H1 (cell line): ENCODE data around the gene SKAP2. TPM values are rescaled to one million over a fixed set of nuclear protein-coding genes. Genes with fewer than 3 reads are reported as not detected.

Experiments
- CEBPB ChIP-seq: IDR thresholded peaks from 2 replicates; pipeline ENCODE4 v1.6.1; 2012; ENCODE audit warnings: low read depth, low read length
- CREB1 ChIP-seq: IDR thresholded peaks from 2 replicates; pipeline ENCODE4 v1.6.1; 2012; ENCODE audit warnings: inconsistent platforms
- JUN ChIP-seq: IDR thresholded peaks from 2 replicates; pipeline ENCODE4 v1.6.1; 2011; ENCODE audit warnings: low read depth, mild to moderate bottlenecking, improper control_type of control experiment, low read length
- TCF12 ChIP-seq: IDR thresholded peaks from 2 replicates; pipeline ENCODE4 v1.6.1; 2011; ENCODE audit warnings: low read depth, mild to moderate bottlenecking, low read length
- polyA plus RNA-seq, 7 experiments: library from polyadenylated mRNA; depleted of rRNA in 3 of 7; stranded (reverse) in 5 of 7; unstranded in 2 of 7; fragments of >200 nt in 5 of 7; fragments of 200-250 nt in 2 of 7; gene quantifications; 1 replicate in 5 of 7; 2 replicates in 1 of 7; 4 replicates in 1 of 7; pipeline versions ENCODE4 v1.2.1 to v1.2.3, GENCODE V29; 2011 to 2013; ENCODE audit warnings: missing spikeins in 2 of 7, mixed read lengths in 2 of 7
- total RNA-seq: library from RNA; stranded (reverse); fragmentation: NEBNext Ultra II Directional; extraction: Animal tissue kit (Norgen Biotek cat#: 25700); gene quantifications from 2 replicates; pipeline ENCODE4 v1.2.1, GENCODE V29; 2021

The SKAP2 gene
- total and polyA plus RNA-seq, 2 of the 8 experiments (the other 6 are each of a cell fraction or from before 2014, with no cell fraction given): 0.53 to 5.1 TPM

- TF ChIP-seq JUN: no peak
- TF ChIP-seq CREB1: no peak
- no peak for TF ChIP-seq CEBPB
- TF ChIP-seq TCF12: no peak
These were observed 135.1 kb downstream of the SKAP2 start (continued) for GRCh38 chr7:26729150-26729775.
